ENCODE data around the gene SH2D3A.
"Not testable (repeated sequence)": the region's sequence is repeated elsewhere in the genome, so short reads cannot be mapped to it uniquely, and the experiment has no call there.

The SH2D3A gene

GRCh38 chr19:6767357-6768235 lies at the start of gene SH2D3A:
TSS of gene SH2D3A (minus strand) at chr19:6767435. CDS start at chr19:6763748, 3,687 bp downstream.
- FAIRE-seq (peak; percentile 97), DNase-seq (ENCODE audit: extremely low spot score, insufficient read length, low read depth) (peak; percentile 83)

- FAIRE-seq (no peak), DNase-seq (ENCODE audit: extremely low spot score, insufficient read length, low read depth) (no peak)
Measured at GRCh38 chr19:6813659-6814058, 46.4 kb upstream of the SH2D3A start.

GRCh38 chr19:6812612-6813011 lies 45.4 kb upstream of the SH2D3A start:
- DNase-seq (ENCODE audit: extremely low spot score, insufficient read length, low read depth) (no peak), FAIRE-seq (no peak)

GRCh38 chr19:6811906-6812305 lies 44.7 kb upstream of the SH2D3A start:
- peak; percentile 66 for FAIRE-seq
- no peak for DNase-seq (ENCODE audit: extremely low spot score, insufficient read length, low read depth)

DNA sequence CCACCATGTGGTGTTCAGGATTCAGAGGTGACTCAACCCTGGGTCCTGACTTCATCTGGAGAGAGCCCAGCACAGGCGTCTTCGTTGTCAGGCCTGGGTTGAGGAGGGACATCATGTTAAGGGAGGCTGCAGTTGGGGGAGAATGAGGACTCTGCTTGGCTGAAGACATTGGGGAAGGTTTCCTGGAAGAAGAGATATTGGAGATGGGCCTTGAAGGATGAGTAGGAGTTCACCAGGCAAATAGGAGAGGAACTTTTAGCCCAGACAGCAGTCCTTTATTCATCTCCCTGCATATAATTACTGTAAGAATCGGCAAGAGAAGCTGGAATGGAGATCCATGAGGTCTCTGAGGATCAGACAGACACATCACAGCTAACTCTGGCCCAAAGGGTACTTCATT lies 44.1 kb upstream of the SH2D3A start:
- no peak for DNase-seq (ENCODE audit: extremely low spot score, insufficient read length, low read depth)
- no peak for FAIRE-seq

GRCh38 chr19:6809262-6809661 lies 42.0 kb upstream of the SH2D3A start:
- no peak for DNase-seq (ENCODE audit: extremely low spot score, insufficient read length, low read depth)
- FAIRE-seq: no peak

- FAIRE-seq (no peak), DNase-seq (ENCODE audit: extremely low spot score, insufficient read length, low read depth) (no peak)
Measured at GRCh38 chr19:6808494-6808893, 41.3 kb upstream of the SH2D3A start.

GRCh38 chr19:6807291-6807690 lies 40.1 kb upstream of the SH2D3A start:
- DNase-seq (ENCODE audit: extremely low spot score, insufficient read length, low read depth) (no peak), FAIRE-seq (no peak)

DNA sequence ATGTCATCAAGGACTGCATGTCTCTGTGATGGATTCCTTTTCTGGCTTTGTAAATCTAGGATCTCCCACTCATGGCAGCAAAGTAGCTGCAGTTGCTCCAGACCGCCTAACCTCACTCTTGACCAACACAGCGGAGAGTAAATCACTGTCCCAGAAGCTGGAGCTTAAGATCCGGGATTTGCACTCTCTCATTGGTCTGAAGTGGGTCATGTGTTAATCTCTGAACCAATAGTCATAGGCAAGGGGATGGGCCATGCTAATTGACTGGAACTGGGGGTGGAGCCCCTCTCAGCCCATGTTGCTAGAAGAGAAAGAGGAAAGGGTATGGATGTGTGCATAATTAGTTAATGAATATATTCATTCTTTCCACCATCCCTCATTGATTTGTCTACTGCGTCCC lies 39.3 kb upstream of the SH2D3A start:
- no peak for FAIRE-seq
- no peak for DNase-seq (ENCODE audit: extremely low spot score, insufficient read length, low read depth)

- no peak for FAIRE-seq
- DNase-seq (ENCODE audit: extremely low spot score, insufficient read length, low read depth): no peak
Measured at GRCh38 chr19:6803036-6803404, 35.8 kb upstream of the SH2D3A start.

DNA sequence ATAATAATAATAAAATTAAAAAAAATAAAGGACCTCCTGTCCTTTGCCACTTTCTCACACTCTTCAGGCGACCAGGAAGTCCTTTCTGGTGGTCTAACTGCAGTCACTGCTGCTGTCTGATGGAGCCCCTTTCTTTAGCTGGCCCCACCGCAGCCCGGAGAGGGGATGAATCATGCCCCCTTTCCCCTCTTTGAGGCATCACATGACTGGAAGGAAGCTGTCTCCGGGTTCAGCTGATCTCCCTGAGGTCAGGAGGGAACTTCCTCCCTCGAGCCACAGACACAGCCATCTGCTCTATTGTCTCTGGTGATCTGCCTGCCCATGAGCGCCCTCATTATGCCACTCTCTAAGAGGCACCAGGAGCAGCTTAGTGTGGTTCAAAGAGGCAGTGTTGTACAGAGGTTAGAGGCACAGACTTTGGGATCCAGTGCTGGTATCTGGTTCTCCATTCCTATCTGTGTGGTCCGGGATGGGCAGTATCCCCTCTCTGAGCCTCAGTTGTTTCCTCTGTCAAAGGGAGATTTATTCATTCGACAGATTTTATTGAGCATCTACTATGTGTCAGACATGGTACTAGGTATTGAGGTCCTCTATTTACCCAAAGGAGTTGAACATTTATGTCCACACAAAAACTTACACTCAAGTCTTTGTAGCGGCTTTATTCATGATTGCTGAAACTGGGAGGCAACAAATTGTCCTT lies 35.3 kb upstream of the SH2D3A start:
- peak; percentile 99 for FAIRE-seq
- peak; percentile 28 for DNase-seq (ENCODE audit: extremely low spot score, insufficient read length, low read depth)

DNA sequence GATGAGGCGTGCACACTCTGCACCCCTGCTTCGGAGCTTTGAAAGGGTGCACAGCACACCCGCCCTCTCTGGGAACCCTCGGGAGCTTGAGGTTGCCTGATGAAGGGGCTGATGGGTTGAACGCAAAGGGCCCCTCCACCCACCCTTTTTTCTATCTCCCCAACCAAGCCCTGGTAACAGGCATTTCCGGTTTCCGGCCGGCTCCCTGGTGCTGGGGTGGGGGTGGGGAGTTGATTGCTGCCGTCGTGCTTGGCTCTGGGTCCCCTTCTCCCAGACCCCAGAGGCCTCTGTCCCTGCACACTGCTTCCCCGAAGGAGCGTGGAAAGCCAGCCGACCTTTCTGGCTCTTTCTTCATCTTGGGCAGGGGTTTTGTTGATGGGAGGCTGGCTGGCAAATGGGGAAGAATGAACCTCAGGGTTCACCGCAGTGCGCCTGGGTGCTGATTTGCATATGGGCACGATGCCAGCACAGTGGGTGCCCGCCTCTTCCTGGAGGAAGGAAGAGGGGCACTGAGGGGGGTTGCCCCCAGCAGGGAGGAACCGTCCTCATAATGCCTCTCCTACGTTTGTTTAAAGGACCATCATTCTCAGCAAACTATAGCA lies 34.4 kb upstream of the SH2D3A start:
- peak; percentile 43 for DNase-seq (ENCODE audit: extremely low spot score, insufficient read length, low read depth)
- peak; percentile 98 for FAIRE-seq

DNA sequence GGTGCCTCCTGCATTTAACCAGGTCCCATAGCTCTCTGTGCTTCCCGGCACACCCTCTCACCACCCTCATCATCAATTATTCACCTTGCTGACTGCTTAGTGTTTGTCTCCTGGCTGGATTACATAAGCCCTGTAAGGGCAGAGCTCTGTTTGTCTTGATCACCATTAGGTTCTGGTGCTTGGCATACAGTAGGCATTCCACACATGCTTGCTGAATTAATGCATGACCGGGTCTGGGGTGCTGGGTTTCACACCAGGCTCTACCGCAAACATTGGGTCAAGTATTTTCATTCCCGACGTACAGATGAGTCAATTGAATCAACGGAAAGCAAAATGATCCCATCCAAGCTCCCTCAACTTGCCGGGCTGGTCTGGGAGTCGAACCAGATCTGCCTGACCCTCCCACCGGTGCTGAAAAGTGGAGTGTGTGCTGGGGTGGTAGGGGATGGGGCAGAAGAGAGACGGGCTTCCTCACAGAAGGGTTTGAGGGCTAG lies 33.8 kb upstream of the SH2D3A start:
- no peak for DNase-seq (ENCODE audit: extremely low spot score, insufficient read length, low read depth)
- FAIRE-seq: no peak

GRCh38 chr19:6800160-6800790 lies 33.0 kb upstream of the SH2D3A start:
- not testable (repeated sequence) for DNase-seq (ENCODE audit: extremely low spot score, insufficient read length, low read depth)
- FAIRE-seq: peak; percentile 75

- no peak for DNase-seq (ENCODE audit: extremely low spot score, insufficient read length, low read depth)
- no peak for FAIRE-seq
Measured at GRCh38 chr19:6797646-6798045, 30.4 kb upstream of the SH2D3A start.

- no peak for FAIRE-seq
Measured at GRCh38 chr19:6796278-6796677, 29.0 kb upstream of the SH2D3A start.

DNA sequence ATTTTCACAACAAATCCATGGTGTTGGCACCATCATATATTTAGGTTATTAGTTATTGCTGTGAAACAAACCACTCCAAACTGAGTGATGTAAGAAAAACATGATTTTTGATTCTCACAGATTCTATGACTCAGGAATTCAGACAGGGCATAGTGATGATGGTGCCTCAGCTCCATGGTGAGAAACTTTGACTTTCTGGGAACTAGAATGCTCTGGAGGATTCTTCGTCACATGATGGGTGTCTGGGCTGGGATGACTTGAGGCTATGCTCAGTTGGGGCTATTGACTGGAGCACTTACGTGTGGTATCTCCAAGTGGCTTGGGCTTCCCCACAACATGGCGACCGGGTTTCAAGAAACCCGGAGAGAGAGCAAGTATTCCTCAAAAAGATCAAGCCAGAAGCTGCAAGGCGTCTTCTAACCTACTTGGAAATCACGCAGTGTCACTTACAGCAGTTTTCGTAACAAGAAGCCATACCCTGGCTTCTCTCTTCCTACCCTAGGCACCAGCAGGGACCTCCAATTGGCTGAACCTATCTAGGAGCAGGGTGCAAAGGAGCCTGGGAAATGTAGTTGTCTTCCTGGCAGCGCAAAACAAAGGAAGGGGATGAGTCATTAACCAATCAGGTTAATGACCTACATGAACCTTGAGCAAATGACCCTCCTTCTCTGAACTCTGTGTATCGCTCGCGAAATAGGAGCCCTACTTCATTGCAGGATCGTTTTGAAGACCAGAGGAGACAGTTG lies 27.6 kb upstream of the SH2D3A start:
- no peak for FAIRE-seq
- no peak for DNase-seq (ENCODE audit: extremely low spot score, insufficient read length, low read depth)

More at GRCh38 chr19:6796278-6796677, 29.0 kb upstream of the SH2D3A start:
- DNase-seq (ENCODE audit: extremely low spot score, insufficient read length, low read depth): no peak

DNA sequence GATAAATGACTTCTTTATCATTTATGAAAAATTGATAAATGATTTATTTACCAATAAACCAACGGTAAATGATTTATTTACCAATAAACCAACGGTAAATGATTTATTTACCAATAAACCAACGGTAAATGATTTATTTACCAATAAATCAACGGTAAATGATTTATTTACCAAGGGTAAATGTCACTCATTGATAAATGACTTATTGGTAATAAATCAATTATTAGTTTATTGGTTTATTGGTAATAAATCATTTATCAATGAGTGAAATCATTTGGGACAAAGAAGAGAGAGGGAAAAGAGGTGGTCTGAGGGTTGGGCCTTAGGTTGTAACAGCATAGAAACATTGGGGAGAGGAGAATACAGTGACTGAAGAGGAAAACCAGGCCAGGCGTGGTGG lies 26.7 kb upstream of the SH2D3A start:
- peak; percentile 51 for FAIRE-seq
- no peak for DNase-seq (ENCODE audit: extremely low spot score, insufficient read length, low read depth)

- FAIRE-seq: no peak
Measured at GRCh38 chr19:6793411-6793810, 26.2 kb upstream of the SH2D3A start.

DNA sequence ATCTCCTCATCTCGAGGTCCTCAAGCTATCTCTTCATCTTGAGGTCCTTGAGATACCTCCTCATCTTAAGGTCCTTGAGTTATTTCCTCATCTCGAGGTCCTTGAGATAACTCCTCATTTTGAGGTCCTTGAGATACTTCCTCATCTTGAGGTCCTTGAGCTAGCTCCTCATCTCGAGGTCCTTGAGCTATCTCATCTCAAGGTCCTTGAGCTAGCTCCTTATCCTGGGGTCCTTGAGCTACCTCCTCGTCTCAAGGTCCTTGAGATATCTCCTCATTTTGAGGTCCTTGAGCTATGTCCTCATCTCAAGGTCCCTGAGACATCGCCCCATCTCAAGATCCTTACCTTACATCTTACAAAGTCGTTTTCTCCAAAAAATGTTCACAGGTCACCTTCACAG lies 24.0 kb upstream of the SH2D3A start:
- FAIRE-seq: no peak
- no peak for DNase-seq (ENCODE audit: extremely low spot score, insufficient read length, low read depth)

More at GRCh38 chr19:6793411-6793810, 26.2 kb upstream of the SH2D3A start:
- DNase-seq (ENCODE audit: extremely low spot score, insufficient read length, low read depth): no peak

Measured in GM18507 (cell line).